Stimulated activated CD8-positive, alpha-beta memory T cell treated with anti-CD3 and anti-CD28 coated beads, Interleukin-4, amount 100 ng/mL, for 1 hour (primary cell): Measurements from ENCODE around the gene URI1.
"Not testable (repeated sequence)": the region's sequence is repeated elsewhere in the genome, so short reads cannot be mapped to it uniquely, and the experiment has no call there.

Experiments
- DNase-seq, 2 donors: peaks; one replicate each; pipeline ENCODE4 v3.0.0-alpha.2; 2020; ENCODE audit warnings: low read depth in 2 of 2, low spot score in 1 of 2

The URI1 gene

GRCh38 chr19:29940971-29941585 is 961 bp upstream of the URI1 start:
- DNase-seq, result no peak

DNA sequence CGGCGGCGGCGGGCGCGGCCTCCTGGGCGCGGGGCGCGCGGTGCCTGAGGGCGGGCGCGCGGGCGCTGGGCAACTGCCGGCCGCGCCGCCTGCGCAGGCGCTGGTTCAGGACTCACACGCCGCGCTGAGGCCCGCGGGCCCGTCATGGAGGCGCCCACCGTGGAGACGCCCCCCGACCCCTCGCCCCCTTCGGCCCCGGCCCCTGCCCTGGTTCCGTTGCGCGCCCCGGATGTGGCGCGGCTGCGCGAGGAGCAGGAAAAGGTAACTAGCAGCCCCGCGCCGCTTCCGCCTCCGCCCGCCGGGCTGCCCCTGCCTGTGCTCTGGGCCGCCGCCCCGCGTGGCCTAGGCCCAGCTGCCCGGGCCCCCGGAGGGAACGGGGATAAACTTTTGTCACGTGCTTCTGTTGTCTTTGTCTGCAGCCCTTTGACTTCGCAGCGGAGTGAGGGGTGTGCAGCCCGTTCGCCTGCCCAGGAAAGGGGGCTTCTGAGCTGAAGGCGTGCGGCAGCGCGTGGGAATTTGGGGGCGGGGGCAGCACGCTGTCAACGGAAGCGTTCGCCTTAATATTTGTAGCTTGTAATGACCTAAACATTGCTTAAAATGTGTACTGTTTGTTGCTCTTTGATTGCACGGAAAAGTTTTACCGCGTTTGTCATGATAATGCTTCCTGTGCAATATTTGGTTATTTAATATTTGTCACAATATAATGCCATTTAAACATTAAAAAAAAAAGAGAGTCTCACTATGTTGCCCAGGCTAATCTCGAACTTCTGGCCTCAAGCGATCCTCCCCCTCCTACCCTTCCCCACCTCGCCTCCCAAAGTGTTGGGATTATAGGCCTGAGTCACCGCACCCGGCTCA is 594 bp downstream of the URI1 start:
- peak; percentile 28 to 43 for DNase-seq

GRCh38 chr19:29943615-29944014 is 1.6 kb downstream of the URI1 start:
- DNase-seq, result no peak

GRCh38 chr19:29944390-29945012 is 2.5 kb downstream of the URI1 start:
- DNase-seq, result no peak

DNA sequence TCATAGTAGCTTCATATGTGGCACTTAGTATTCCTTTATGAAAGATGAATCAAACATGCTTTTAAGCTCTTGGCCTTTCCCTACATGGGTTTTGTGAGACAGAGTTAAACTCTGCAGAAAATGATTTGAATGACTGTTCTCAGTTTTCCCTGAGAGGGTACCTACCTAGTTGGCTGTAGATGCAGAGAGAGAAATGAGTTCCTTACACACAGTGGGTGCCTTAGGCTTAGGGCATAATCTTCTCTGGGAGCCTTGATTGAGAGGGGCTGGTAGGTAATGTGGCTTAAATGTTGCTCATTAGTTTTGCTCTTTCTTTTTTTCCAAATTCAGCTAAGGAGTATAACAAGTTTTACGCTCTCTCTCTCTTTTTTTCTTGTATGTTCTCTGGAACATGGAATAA is 3.0 kb downstream of the URI1 start:
- no peak for DNase-seq

- DNase-seq, result no peak
These were observed 3.4 kb downstream of the URI1 start for GRCh38 chr19:29945433-29945832.

- no peak for DNase-seq
These were observed 4.6 kb downstream of the URI1 start for GRCh38 chr19:29946645-29947044.

GRCh38 chr19:29947871-29948270 is 5.8 kb downstream of the URI1 start:
- no peak for DNase-seq

- DNase-seq, result not testable (repeated sequence)
These were observed 6.9 kb downstream of the URI1 start for GRCh38 chr19:29948759-29949470.

DNA sequence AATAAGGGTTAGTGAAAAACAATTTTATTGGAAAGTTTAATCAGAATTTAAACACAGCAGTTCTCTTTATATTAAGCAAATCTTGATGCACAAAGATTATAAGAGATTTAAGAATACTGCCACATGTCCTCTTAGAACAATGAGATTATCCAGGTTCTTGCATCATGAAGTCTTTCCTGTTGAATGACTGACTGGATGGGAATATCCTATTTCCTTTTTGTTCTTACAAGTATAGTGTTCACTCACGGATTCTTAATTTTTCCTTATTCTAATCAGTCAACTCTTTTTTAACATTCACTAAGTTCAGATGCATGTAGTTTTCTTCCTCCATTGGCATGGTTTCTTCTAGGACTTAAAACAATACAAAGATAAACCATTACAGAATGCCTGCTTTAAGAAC is 10.1 kb downstream of the URI1 start:
- no peak for DNase-seq

GRCh38 chr19:29952646-29953045 is 10.6 kb downstream of the URI1 start:
- no peak for DNase-seq

- no peak for DNase-seq
These were observed 11.6 kb downstream of the URI1 start for GRCh38 chr19:29953352-29954247.

DNA sequence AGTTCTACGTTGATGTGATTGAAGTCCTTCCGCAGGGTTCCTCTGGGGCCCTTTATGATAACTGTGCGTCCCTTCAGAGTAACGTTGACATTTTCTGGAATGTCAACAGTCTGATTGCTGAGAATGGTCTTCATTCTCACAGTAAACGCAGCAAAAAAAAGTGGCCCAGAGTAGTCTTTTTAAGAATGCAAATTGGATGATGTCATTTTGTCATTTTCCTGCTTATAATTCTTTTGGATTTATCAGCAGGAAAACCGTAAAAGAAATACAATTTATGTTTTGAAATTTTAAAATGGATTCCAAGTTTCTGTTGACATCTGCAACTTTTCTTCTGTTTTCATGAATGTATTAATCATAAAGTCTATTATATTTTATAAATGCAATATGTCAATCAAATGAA is 14.8 kb downstream of the URI1 start:
- DNase-seq, result no peak

DNA sequence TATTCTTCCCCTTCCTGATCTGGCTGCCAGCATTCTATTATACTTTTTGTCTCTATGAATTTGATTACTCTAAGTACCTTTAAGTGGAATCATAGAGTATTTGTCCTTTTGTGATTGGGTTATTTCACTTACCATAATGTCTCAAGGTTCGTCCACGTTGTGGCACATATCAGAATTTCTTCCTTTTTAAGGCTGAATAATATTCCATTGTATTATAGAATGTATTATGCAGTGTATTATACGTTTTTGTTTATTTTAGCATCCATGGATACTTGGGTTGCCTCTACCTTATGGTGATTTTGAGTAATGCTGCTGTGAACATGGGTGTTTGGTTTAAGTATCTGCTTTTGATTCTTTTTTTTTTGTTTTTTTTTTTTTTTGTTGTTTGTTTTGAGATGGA is 19.3 kb downstream of the URI1 start:
- DNase-seq, result no peak

DNA sequence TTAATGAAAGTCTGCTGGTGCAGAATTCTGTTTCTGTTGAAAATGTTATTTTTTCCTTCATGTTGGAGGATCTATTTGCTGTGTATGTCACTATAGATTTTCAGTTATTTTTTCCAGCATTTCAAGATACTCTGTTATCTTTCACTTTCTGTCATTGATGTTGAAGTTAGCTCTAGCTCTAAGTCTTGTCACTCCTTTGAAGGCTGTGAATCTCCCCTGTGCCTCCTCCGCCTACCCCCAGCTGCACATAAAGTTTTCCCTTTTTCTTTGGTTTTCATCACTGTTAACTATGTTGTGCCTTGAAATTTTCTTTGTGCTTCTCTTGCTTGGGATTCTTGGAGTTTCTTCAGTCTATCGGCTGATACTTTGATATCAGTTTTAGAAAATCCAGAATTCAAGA is 20.8 kb downstream of the URI1 start:
- DNase-seq, result no peak

DNA sequence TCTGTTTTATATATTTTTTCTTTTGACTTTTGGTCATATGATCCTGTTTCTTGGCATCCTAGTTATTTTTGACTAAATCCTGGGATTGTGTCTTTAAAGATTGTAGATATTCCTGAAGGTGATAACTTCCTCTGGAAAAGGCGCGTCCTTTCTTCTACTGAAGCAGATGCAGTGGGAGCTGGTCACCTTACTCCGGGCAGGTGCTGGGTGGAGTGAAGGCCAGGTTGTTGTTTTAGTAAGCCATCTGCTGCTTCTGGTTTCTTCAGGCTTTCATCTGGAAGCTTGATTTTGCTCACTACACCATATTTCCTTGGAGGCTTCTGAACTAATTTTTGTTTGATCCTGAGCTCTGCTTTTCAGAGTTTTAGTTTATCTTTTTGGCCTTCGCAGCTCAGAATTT is 21.5 kb downstream of the URI1 start:
- DNase-seq, result no peak

- no peak for DNase-seq
These were observed 22.1 kb downstream of the URI1 start for GRCh38 chr19:29964171-29964570.

GRCh38 chr19:29965492-29965891 is 23.5 kb downstream of the URI1 start:
- no peak for DNase-seq

- DNase-seq, result not testable (repeated sequence)
These were observed 24.1 kb downstream of the URI1 start for GRCh38 chr19:29966142-29966541.

DNA sequence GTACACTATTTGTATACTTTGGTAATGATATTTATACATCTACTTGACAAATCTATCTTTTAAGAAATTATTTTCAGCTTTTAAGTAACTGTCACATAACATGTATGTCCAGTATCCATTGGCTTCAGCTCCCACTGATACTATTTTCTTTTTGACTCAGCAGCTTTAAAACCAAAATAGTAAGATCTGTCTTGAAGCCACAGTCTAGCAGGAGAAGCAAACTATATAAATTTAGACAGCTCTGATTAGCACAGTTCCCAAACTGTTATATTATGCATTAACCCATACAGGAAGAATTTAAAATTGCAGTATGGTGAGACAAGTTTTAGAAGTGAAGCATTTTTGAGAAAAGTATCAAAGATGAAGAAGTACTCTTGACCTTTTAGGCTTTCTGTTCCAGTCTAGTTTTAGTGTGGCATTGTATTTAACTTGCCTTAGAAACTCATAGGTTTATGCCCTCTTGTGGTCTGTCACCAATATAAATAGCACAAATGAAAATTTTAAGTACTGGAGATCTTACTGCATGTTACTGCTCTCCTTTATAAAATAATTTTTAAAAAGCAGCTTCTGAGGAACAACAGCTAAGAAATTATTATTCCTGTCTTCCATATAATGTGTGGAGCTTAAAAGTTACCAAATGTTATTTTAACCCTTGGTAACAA is 24.7 kb downstream of the URI1 start:
- DNase-seq, result no peak
